AG08395 (cell line): ENCODE measurements around the gene DAO.

Experiments used
- DNase-seq: peaks from one replicate; pipeline ENCODE4 v3.0.0; 2012; ENCODE audit warnings: mixed read lengths, low spot score

The DAO gene

GRCh38 chr12:108875682-108876361 lies 4.1 kb upstream of the DAO start:
- no peak for DNase-seq

DNA sequence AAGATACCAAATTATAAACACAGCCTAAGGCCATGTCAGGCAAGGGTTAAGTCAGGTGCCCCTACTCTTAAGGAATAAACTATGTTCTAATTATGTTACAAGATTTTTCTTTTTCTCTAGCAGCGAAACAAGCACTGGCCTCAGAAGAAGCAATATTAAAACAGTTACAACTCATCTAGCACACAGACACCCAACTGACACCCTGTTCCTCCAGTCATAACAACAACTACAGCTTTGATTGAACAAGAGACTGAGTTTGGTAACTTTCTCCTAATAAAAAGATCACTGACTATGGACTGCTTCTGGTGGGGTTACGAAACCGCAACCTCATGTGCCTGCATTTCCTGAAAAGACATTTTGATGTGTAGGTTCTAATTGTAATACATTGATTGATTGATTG lies 3.3 kb upstream of the DAO start:
- DNase-seq = no peak

DNA sequence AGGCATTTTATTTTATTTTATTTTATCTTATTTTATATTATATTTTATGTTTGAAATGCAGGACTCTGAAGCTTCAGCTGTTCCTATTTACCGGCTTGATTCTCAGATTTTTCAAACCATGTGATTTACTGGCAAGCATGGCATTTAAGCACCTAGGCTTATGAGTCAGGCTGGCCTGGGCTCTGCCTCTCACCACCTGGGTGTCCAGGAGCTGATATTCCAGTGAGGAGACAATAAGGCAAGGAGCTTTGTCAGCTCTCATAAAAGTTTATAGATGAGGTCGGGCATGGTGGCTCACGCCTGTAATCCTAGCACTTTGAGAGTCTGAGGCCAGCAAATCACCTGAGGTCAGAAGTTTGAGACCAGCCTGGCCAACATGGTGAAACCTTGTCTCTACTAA lies 2.1 kb downstream of the DAO start:
- DNase-seq = no peak

GRCh38 chr12:108884116-108885012 lies 4.5 kb downstream of the DAO start:
- peak; percentile 37 for DNase-seq

GRCh38 chr12:108886873-108887629 lies 7.2 kb downstream of the DAO start:
- no peak for DNase-seq

- no peak for DNase-seq
Measured at GRCh38 chr12:108888031-108888430, 8.1 kb downstream of the DAO start.

DNA sequence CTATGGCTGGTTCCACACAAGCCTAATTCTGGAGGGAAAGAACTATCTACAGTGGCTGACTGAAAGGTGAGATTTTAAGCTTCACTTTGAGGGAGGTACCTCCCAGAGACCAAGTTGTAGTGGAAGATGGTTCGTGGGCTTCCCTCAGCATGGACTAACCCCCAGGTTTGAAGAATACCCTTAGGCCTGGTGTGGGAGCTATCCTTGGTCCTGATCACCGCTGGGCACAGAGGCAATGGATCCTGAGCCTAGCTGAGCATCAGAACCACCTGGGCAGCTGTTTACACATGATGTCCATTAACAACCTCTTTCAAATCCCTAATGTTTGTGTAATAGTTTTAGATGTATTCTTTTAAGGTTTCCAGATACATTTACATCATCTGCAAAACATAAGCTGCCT lies 10.3 kb downstream of the DAO start:
- peak; percentile 10 for DNase-seq

DNA sequence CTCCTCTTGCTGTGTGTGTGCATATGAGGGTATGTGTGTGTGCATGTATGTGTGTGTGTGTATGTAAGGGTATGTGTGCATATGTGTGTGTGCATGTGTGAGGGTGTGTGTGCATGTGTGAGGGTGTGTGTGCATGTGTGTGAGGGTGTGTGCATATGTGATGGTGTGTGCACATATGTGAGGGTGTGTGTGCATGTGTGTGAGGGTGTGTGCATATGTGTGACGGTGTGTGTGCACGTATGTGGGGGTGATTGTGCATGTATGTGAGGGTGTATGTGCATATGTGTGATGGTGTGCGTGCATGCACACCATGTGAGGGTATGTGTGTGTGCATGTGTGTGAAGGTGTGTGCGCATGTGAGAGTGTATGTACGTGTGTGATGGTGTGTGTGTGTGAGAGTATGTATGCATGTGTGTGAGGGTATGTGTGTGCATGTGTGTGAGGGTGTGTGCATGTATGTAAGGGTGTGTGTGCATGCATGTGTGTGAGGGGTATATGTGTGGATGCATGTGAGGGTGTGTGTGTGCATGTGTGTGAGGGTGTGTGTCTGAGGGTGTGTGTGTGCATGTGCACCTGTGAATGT lies 15.4 kb downstream of the DAO start:
- no peak for DNase-seq

- DNase-seq = no peak
Measured at GRCh38 chr12:108896336-108896735, 16.4 kb downstream of the DAO start.

DNA sequence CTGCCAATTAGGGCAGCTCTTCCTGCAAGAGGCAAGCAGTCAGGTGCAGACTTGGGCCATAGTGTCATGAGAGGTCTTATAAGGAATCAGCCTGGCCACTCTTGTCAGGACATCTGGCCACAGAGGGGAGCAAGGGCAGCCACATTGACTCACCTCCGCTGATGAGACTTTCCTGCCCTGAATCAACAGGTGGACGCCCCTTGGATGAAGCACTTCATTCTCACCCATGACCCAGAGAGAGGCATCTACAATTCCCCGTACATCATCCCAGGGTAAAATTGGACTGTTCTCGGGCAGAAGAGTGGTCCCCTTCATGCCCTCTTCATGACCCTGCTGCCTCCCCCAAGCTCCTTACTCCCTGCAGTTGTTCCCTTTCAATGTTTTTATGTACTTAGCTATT lies 16.9 kb downstream of the DAO start:
- no peak for DNase-seq

DNA sequence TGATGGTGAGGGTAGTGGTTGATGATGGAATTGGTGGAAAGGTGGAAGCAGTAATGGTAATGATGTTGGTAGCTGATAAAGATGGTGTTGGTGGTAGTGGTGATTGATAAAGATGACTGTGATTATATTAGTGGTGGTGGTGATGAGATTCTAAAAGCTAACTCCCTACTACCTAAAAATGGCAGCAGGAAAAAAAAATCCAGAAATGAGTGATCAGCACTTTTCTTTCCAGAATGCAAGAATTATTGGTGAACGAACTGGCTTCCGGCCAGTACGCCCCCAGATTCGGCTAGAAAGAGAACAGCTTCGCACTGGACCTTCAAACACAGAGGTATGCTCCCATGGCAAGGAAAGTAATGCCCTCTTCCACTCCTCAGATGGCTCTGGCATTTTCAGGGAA lies 19.3 kb downstream of the DAO start:
- no peak for DNase-seq

DNA sequence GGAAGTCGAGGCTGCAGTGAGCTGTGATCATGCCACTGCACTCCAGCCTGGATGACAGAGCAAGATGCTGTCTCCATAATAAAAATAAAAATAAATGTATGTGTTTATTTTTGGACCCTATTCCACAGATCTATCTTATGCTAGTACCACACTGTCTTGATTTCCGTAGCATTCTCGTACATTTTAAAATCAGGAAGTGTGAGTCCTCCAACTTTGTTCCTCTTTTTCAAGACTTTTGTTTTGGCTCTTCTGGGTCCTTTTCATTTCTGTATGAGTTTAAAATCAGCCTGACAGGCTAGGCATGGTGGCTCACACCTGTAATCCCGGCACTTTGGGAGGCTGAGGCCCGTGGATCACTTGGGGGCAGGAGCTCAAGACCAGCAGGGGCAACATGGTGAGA lies 25.8 kb downstream of the DAO start:
- no peak for DNase-seq

DNA sequence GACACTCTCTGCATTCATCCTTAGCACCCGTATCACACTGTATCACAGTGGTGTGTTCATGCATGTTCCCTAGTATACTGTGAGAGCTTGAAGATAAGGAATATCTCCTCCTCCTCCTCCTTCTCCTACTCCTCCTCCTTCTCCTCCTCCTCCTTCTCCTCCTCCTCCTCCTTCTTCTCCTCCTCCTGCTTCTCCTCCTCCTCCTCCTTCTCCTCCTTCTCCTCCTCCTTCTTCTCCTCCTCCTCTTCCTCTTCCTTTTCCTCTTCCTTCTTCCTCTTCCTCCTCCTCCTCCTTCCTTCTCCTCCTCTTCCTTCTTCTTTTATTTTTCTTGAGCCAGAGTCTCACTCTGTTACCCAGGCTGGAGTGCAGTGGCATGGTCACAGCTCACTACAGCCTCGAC lies 27.1 kb downstream of the DAO start:
- no peak for DNase-seq

- peak; percentile 5 for DNase-seq
Measured at GRCh38 chr12:108907839-108908351, 28.0 kb downstream of the DAO start.

DNA sequence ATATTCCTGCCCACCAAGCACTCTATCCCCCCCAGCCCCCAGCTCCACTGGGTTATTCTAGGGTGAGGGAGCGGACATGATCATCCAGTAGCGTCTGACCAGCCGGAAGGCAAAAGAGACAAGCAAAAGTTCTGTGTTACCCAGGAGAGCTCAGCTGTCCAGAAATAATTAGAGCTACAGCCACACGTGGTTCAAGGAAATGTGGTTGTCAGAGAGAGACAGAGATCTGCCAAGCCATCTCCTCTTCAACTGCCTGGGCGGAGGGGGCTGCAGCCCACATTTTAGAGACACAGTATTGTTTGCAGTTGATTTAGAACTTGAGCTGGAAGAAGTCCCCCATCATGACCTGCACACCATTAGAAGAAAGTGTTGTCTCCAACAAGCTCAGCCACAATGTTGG lies 30.4 kb downstream of the DAO start:
- DNase-seq = no peak

DNA sequence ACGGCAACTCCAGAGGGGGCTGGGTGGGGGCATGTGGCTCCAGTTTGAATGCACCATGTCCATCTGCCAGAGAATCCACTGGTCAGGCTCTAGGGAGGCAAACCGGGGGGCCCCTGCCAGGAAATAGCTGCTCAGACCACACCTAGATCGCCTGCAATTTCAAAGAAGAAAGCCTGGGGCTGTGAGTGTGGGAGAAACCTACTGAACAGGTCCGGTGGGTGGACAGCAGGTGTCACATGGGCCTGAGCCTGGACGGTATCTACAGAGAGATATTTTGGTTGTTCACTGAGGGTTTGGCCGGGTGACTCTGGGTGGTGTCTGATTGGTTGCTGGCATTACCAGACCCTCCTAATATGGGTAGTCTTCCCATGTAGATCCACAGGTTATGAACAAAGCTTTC lies 32.0 kb downstream of the DAO start:
- no peak for DNase-seq

DNA sequence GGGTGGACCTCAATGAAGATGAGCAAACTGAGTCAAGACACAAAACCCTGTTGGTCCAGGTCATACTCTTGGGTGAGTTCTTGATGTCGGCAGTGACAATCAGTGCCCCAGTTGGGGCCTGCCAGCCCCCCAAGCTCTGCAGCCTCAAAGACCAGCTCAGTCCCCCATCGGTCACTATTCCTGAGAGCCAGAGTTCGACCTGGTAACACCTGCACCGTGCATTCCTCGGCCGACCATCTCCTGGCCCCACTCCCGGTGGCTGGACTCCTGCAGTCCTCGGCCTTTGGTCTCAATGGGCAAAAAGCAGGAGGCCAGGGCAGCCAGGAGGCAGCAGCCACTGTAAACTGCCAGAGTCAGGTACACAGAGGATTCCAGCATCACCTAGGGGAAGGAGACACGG lies 32.5 kb downstream of the DAO start:
- no peak for DNase-seq

- peak; percentile 8 for DNase-seq
Measured at GRCh38 chr12:108914121-108914531, 34.2 kb downstream of the DAO start.

- no peak for DNase-seq
Measured at GRCh38 chr12:108915632-108916133, 35.8 kb downstream of the DAO start.

- no peak for DNase-seq
Measured at GRCh38 chr12:108916336-108916735, 36.4 kb downstream of the DAO start.

GRCh38 chr12:108918206-108918605 lies 38.3 kb downstream of the DAO start:
- DNase-seq = no peak
